ENCODE results near the gene BNC2. TPM values are rescaled to one million over a fixed set of nuclear protein-coding genes. Genes with fewer than 3 reads are reported as not detected.

BNC2 gene
- total RNA-seq, 1 donor from 2014 or later, result 2.4 TPM

- no peaks in the 10 kb centered on the region for H3K36me3 ChIP-seq
- no peak overlapping the region for H2AFZ ChIP-seq (replicated peaks)
- Mint-ChIP-seq H3K4me1 (peaks cover 3% of the 10 kb centered on the region), H3K36me3 (no peaks in the 10 kb centered on the region), H3K27ac (no peak overlapping the region), H3K27me3 (ENCODE audit: insufficient read depth, low read depth) (peaks cover 7% of the 10 kb centered on the region), H3K9me3 (peaks cover 24% of the 10 kb centered on the region), H3K4me3 (no peak overlapping the region)
- no peaks in the 10 kb centered on the region for H3K4me1 ChIP-seq
- H3K9ac ChIP-seq, result no peak overlapping the region
- no peaks in the 10 kb centered on the region for H3K27me3 ChIP-seq
- no peak overlapping the region for H3K4me2 ChIP-seq
- TF ChIP-seq EZH2 (IDR thresholded peaks at IDR 0.05), result no peak
- no peak for TF ChIP-seq EZH2phosphoT487 (IDR thresholded peaks at IDR 0.05)
- no peak for TF ChIP-seq CTCF (IDR thresholded peaks at IDR 0.05)
- no peak for DNase-seq (ENCODE audit: low spot score)
- H3K79me2 ChIP-seq (ENCODE audit: low read depth), result no peaks in the 10 kb centered on the region
- H3K4me3 ChIP-seq, result no peak overlapping the region
- no peaks in the 10 kb centered on the region for H4K20me1 ChIP-seq (ENCODE audit: low read depth)
- no peaks in the 10 kb centered on the region for H3K9me3 ChIP-seq (ENCODE audit: low read depth)
- no peak overlapping the region for H3K27ac ChIP-seq
- H3F3A ChIP-seq (ENCODE audit: low read depth), result no peaks in the 10 kb centered on the region
These were observed 484.3 kb downstream of the BNC2 start for GRCh38 chr9:16386007-16386826.

GRCh38 chr9:16385590-16385989 lies 484.9 kb downstream of the BNC2 start:
- H3K79me2 ChIP-seq (ENCODE audit: low read depth), result no peaks in the 10 kb centered on the region
- H3K36me3 ChIP-seq, result no peaks in the 10 kb centered on the region
- no peaks in the 10 kb centered on the region for H3K4me1 ChIP-seq
- H2AFZ ChIP-seq (replicated peaks), result no peak overlapping the region
- Mint-ChIP-seq H3K27ac (no peak overlapping the region), H3K9me3 (peaks cover 22% of the 10 kb centered on the region), H3K4me1 (peaks cover 3% of the 10 kb centered on the region), H3K4me3 (no peak overlapping the region), H3K27me3 (ENCODE audit: insufficient read depth, low read depth) (peaks cover 4% of the 10 kb centered on the region), H3K36me3 (no peaks in the 10 kb centered on the region)
- no peak for DNase-seq (ENCODE audit: low spot score)
- H3K27ac ChIP-seq, result no peak overlapping the region
- no peaks in the 10 kb centered on the region for H3K27me3 ChIP-seq
- TF ChIP-seq EZH2phosphoT487 (IDR thresholded peaks at IDR 0.05) (no peak), CTCF (IDR thresholded peaks at IDR 0.05) (no peak), EZH2 (IDR thresholded peaks at IDR 0.05) (no peak)
- H4K20me1 ChIP-seq (ENCODE audit: low read depth), result no peaks in the 10 kb centered on the region
- H3K9me3 ChIP-seq (ENCODE audit: low read depth), result no peaks in the 10 kb centered on the region
- H3K4me2 ChIP-seq, result no peak overlapping the region
- no peak overlapping the region for H3K9ac ChIP-seq
- no peak overlapping the region for H3K4me3 ChIP-seq
- no peaks in the 10 kb centered on the region for H3F3A ChIP-seq (ENCODE audit: low read depth)

- Mint-ChIP-seq H3K9me3 (peaks cover 20% of the 10 kb centered on the region), H3K27ac (no peak overlapping the region), H3K4me1 (peaks cover 2% of the 10 kb centered on the region), H3K36me3 (no peaks in the 10 kb centered on the region), H3K27me3 (ENCODE audit: insufficient read depth, low read depth) (peaks cover 1% of the 10 kb centered on the region), H3K4me3 (no peak overlapping the region)
- Histone ChIP-seq H3K9ac (no peak overlapping the region), H3K4me3 (no peak overlapping the region), H4K20me1 (ENCODE audit: low read depth) (no peaks in the 10 kb centered on the region), H3K27ac (no peak overlapping the region), H3K9me3 (ENCODE audit: low read depth) (no peaks in the 10 kb centered on the region), H3K4me1 (no peaks in the 10 kb centered on the region), H3K36me3 (no peaks in the 10 kb centered on the region), H3K4me2 (no peak overlapping the region), H3K27me3 (no peaks in the 10 kb centered on the region), H3K79me2 (ENCODE audit: low read depth) (no peaks in the 10 kb centered on the region), H3F3A (ENCODE audit: low read depth) (no peaks in the 10 kb centered on the region), H2AFZ (replicated peaks) (no peak overlapping the region)
- TF ChIP-seq EZH2phosphoT487 (IDR thresholded peaks at IDR 0.05), result no peak
- no peak for TF ChIP-seq EZH2 (IDR thresholded peaks at IDR 0.05)
- TF ChIP-seq CTCF (IDR thresholded peaks at IDR 0.05), result no peak
- DNase-seq (ENCODE audit: low spot score), result no peak
These were observed 485.5 kb downstream of the BNC2 start for GRCh38 chr9:16384993-16385392.
